Right kidney (tissue), 1 donor: ENCODE data around the gene TMEM87B.
"Not testable (repeated sequence)": the region's sequence is repeated elsewhere in the genome, so short reads cannot be mapped to it uniquely, and the experiment has no call there.

ENCODE experiments used
- DNase-seq: peaks from one replicate; pipeline ENCODE4 v3.0.0-alpha.2; 2016

Gene TMEM87B

GRCh38 chr2:112069794-112070193, 14.7 kb downstream of the TMEM87B start:
- not testable (repeated sequence) for DNase-seq

DNA sequence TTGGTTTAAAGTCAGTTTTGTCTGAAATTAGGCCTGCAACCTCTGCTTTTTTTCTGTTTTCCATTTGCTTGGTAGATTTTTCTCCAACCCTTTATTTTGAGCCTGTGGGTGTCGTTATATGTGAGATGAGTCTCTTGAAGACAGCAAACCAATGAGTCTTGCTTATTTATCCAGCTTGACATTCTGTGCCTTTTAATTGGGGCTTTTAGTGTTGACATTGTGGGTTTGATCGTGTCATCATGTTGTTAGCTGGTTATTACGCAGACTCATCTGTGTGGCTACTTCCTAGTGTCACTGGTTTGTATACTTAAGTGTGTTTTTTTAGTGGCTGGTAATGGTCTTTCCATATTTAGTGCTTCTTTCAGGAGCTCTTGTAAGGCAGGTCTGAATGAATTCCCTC, 18.8 kb downstream of the TMEM87B start:
- no peak for DNase-seq

GRCh38 chr2:112074506-112074905, 19.4 kb downstream of the TMEM87B start:
- no peak for DNase-seq

GRCh38 chr2:112075490-112076260, 20.6 kb downstream of the TMEM87B start:
- DNase-seq: no peak

DNA sequence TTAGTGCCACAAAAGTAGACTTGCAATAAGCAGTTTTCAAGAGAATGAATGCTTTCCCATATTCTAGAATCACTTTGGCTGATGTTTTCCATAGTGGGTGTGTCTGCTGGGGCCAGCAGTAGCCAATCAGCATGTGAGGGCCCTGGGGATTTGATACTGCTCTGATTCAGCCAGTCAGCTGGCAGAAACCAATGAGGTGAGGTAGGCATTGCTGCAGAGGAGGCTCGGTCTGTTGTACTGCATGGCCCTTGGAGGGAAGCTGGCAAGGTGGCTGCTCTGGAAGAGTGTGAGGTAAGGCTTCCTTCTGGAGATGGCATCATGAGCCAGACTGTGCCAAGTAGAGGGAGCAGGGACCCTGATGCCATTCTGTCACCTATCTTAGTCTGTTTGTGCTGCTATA, 22.7 kb downstream of the TMEM87B start:
- DNase-seq: no peak

- no peak for DNase-seq
Measured at GRCh38 chr2:112081262-112081661, 26.2 kb downstream of the TMEM87B start.

DNA sequence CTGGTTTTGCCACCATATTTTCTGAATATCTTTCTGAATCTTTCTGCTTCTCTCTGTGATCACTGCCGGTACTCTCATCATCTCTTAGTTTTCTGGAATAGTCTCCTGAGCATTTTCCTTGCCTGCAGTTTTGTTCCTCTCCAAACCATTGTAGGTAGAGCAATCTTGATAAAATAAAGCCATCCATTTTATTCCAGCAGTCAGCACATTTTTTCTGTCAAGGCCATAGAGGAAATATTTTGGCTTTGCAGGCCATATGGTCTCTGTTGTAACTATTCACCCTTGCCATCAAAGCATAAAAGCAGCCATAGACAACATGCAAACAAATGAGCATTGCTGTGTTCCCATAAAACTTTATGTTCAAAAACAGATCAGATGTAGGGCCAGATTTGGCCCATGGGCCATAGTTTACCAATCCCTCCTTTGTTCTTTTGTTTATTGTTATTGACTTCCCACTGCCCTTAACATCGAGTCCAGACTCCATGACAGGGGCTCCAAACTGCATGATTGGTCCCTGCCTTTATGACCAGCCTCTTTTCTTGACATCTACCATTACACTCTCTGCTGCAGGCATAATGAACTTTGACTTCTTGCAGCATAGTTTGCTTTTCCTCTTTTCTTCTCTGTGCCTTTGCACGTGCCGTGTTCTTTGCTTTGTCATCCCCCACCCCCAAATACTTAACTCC, 29.8 kb downstream of the TMEM87B start:
- no peak for DNase-seq

DNA sequence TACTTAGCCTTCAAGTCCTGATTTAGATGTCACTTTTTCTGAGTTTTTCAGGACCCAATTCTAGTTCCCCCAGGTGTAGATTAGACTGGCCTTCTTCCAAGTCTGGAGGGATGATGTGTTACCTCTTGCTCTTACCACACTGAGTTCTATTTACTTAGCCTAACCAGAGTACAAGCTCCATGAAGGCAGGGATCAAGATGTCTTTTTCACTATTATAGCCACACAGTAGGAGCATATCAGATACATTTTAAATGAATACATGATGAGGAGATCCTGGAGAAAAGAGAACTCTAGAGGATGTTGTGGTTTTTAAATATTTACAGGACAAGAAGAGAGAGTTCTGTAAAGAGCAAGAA, 30.3 kb downstream of the TMEM87B start:
- no peak for DNase-seq

GRCh38 chr2:112085916-112086669, 31.0 kb downstream of the TMEM87B start:
- no peak for DNase-seq

DNA sequence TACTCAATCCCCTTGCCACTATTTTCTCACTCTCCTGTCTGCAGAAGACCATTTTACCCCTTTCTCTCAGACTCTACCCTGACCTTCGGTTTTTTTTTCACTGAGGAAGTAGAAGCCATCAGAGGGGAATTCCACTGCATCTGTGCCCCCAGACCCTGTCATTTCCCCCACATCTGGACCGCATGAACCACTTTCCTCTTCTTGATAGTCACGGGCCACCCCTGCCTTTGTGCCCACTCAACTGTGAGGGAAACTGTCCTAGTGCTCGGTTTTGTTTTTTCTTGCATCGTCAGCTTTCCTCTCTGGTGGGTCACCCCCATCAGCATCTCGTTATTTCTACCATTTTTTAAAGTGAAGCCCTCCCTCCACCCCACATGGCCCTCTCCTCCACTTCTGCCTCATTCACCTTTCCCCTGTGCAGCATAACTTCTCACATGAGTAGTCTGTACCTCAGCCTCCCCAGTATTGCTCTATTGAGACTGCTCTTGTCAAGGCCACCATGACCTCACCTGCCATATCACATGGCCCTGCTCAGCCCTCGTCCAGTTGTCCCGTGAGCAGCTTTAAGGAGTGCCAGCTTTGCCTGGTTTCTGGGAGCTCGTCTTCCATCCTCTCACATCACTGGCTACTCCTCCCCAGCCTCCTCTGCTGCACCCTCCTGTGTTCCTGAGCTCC, 32.4 kb downstream of the TMEM87B start:
- DNase-seq: no peak

GRCh38 chr2:112089375-112089774, 34.3 kb downstream of the TMEM87B start:
- DNase-seq: no peak

DNA sequence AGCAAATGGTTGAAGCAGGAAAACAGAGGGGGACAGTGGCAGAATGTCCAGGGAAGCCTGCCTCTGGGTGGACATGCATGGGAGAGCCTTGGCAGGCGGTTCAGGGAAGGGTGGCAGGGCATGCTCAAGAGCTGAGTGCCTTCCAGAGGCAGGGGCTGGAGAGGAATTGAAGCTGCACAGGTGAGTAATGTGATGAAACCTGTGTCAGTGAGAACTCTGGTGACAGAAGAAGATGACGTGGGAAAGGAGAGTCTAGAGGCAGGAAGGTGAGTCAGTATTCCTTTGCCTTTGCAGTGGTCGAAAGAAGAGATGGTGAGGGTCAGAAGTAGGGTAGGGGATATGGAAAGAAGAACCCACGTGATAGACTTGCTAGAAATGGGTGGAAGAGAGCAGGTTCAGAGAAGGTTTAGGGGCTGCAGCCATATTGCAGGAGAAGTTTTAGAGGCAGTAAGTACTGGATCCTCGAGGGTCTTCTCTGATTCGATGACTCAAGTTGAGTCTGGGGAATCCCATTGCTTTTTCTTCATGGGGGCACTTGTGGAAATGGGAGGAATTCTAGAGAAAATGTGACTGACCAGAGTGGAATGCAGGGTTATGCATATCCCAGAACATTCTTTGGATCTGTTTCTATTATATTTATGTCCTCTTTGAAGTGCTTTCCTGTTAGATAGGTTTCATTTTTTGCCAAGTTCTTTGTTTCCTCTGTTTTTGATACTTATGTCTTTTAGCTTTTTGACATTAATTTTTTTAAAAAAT, 37.4 kb downstream of the TMEM87B start:
- no peak for DNase-seq

- DNase-seq: no peak
Measured at GRCh38 chr2:112093216-112093615, 38.1 kb downstream of the TMEM87B start.

GRCh38 chr2:112095681-112096080, 40.6 kb downstream of the TMEM87B start:
- no peak for DNase-seq

GRCh38 chr2:112096098-112096497, 41.0 kb downstream of the TMEM87B start:
- no peak for DNase-seq

DNA sequence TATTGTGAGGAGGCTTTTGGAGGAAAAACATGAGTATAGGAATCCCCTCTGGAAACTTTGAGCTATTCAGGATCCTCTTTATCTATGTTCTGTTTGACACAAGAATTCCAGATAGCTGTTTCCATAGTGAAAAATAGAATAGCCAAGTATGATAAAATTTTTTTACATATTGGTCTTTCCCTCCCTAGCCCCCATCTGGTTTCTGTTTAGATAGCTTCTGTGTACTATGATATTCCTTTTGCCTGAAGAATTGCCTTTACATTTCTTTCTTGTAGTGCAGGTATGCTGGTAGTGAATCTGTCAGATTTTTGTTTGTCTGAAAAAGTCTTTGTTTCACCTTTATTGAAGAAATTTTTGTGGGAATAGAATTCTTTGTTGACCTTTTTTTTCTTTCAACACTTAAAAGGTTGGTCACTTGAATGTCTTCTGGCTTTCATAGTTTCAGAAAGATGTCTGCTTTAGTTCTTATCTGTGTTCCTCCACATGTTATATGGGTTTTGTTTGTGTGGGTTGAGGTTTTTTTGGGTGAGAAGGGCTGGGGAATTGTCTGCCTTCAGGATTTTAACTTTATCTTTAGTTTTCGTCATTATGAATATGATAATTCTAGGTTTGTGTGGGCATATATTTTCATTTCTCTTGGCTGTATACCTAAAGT, 53.2 kb downstream of the TMEM87B start:
- DNase-seq: no peak

GRCh38 chr2:112109278-112109677, 54.2 kb downstream of the TMEM87B start:
- DNase-seq: no peak

- no peak for DNase-seq
Measured at GRCh38 chr2:112110966-112111365, 55.9 kb downstream of the TMEM87B start.

GRCh38 chr2:112113354-112113753, 58.3 kb downstream of the TMEM87B start:
- DNase-seq: not testable (repeated sequence)

DNA sequence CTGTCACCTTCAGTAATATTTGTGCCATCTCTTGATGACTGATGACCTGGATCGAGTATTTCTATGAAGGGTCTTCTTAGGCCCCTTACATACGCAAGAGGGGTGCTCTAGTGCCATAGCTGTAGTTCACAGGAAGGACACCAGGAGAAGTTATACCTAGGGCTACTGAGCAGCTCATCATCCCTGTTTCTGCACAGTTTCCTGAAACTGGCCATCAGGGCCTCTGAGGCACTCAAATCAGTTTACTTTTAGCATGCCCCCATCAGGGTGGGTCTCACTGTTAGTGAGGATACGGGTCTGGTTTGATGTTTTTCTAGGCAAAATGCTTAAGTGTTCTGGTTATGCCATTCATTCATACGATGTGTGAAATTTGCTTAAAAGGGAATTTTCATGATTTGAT, 63.1 kb downstream of the TMEM87B start:
- DNase-seq: no peak

DNA sequence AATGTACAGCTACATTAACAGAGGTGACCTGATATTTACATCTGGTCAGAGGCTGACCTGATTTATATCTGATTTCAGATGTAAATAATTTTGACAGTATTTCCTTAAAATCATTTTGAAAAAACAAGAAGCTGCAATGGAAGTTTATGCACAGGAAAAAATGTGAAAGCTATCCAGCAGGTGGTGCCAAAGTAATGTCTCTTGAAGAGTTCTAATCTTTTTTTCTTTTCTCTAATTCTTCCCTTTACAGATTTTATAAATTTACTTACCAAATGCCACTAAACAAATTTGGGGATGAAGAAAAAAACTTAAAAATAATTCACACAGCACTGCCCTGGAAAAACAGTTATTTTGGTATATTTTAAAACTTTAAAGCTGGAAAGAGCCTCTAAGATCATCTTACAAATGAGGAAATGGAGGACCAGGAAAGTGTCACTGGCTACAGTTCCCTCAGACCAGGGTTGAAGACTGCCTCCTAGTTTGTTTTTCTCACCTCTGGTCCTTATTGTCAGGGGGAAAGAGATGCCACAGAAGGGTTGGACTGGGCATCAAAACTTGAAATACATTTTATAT, 66.7 kb downstream of the TMEM87B start:
- DNase-seq: no peak
